Limb (tissue), 2 donors: ENCODE data around the gene NEURL1B.
A peak's percentile ranks its signal among the peaks of the same experiment; 100 is the strongest.
"Not testable (repeated sequence)": the region's sequence is repeated elsewhere in the genome, so short reads cannot be mapped to it uniquely, and the experiment has no call there.

ENCODE experiments used
- DNase-seq, 2 donors: peaks; one replicate each; pipeline ENCODE4 v3.0.0-alpha.2; 2016; ENCODE audit errors: extremely low spot score in 2 of 2

The NEURL1B gene

GRCh38 chr5:172640822-172641358, at the start of gene NEURL1B:
NEURL1B (plus strand) TSS chr5:172641263; CDS start chr5:172641407, 144 bp downstream.
- DNase-seq, result peak; percentile 78 to 87

- DNase-seq, result no peak
These were observed 49.4 kb upstream of the NEURL1B start for GRCh38 chr5:172591636-172592035.

GRCh38 chr5:172592881-172593280, 48.2 kb upstream of the NEURL1B start:
- DNase-seq, result no peak

- no peak for DNase-seq
These were observed 47.8 kb upstream of the NEURL1B start for GRCh38 chr5:172593306-172593705.

GRCh38 chr5:172593721-172594235, 47.3 kb upstream of the NEURL1B start:
- DNase-seq, result no peak

- DNase-seq, result no peak
These were observed 46.6 kb upstream of the NEURL1B start for GRCh38 chr5:172594431-172594830.

GRCh38 chr5:172594867-172595466, 46.1 kb upstream of the NEURL1B start:
- no peak for DNase-seq

- no peak for DNase-seq
These were observed 45.2 kb upstream of the NEURL1B start for GRCh38 chr5:172595596-172596455.

- no peak for DNase-seq
These were observed 44.3 kb upstream of the NEURL1B start for GRCh38 chr5:172596638-172597231.

- DNase-seq, result no peak
These were observed 43.3 kb upstream of the NEURL1B start for GRCh38 chr5:172597755-172598155.

- DNase-seq, result no peak
These were observed 42.5 kb upstream of the NEURL1B start for GRCh38 chr5:172598251-172599203.

- no peak for DNase-seq
These were observed 41.9 kb upstream of the NEURL1B start for GRCh38 chr5:172599204-172599567.

- DNase-seq, result no peak
These were observed 40.5 kb upstream of the NEURL1B start for GRCh38 chr5:172600571-172600970.

GRCh38 chr5:172601576-172601975, 39.5 kb upstream of the NEURL1B start:
- not testable (repeated sequence) for DNase-seq

GRCh38 chr5:172602783-172603231, 38.3 kb upstream of the NEURL1B start:
- peak in 1 of 2 donors; percentile 63 for DNase-seq

GRCh38 chr5:172603251-172603806, 37.7 kb upstream of the NEURL1B start:
- peak; percentile 58 to 60 for DNase-seq

GRCh38 chr5:172605466-172605865, 35.6 kb upstream of the NEURL1B start:
- DNase-seq, result no peak

- DNase-seq, result peak in 1 of 2 donors; percentile 2
These were observed 34.8 kb upstream of the NEURL1B start for GRCh38 chr5:172606156-172606785.

- peak in 1 of 2 donors; percentile 16 for DNase-seq
These were observed 33.8 kb upstream of the NEURL1B start for GRCh38 chr5:172607213-172607793.
